Osteoblast (primary cell): Measurements from ENCODE around the gene AIF1L. TPM values are rescaled to one million over a fixed set of nuclear protein-coding genes. Genes with fewer than 3 reads are reported as not detected.

Source experiments
- DNase-seq: peaks from one replicate; pipeline ENCODE4 v3.0.0; 2011; ENCODE audit warnings: low spot score, mixed read lengths; ENCODE audit not compliant: insufficient read length; ENCODE audit errors: missing footprints
- H2AFZ ChIP-seq: 2 replicates; pipeline ENCODE4 v1.6.0; 2011; ENCODE audit warnings: mild to moderate bottlenecking, low read length
- H3K27ac ChIP-seq: 2 replicates; pipeline ENCODE4 v1.5.1; 2011; ENCODE audit warnings: mild to moderate bottlenecking, low read depth, low read length, moderate library complexity
- H3K27me3 ChIP-seq: 2 replicates; pipeline ENCODE4 v1.6.0; 2012; ENCODE audit warnings: mild to moderate bottlenecking, control low read depth, inconsistent platforms, low read length, moderate library complexity; ENCODE audit not compliant: insufficient read depth
- H3K36me3 ChIP-seq: 2 replicates; pipeline ENCODE4 v1.5.1; 2011; ENCODE audit warnings: mild to moderate bottlenecking, low read length, control low read depth, moderate library complexity; ENCODE audit not compliant: insufficient read depth
- H3K4me1 ChIP-seq: 2 replicates; pipeline ENCODE4 v1.5.1; 2011; ENCODE audit warnings: mild to moderate bottlenecking, low read length, control low read depth, moderate library complexity; ENCODE audit not compliant: insufficient read depth
- H3K4me2 ChIP-seq: 2 replicates; pipeline ENCODE4 v1.6.0; 2011; ENCODE audit warnings: mild to moderate bottlenecking, low read length; ENCODE audit not compliant: insufficient read depth
- H3K4me3 ChIP-seq: fragments of 200-600 bp; sonication (generic); 3 replicates; pipeline ENCODE4 v1.5.1; 2012; ENCODE audit warnings: mild to moderate bottlenecking, low read length, inconsistent platforms; ENCODE audit not compliant: insufficient read depth
- H3K79me2 ChIP-seq: 2 replicates; pipeline ENCODE4 v1.6.0; 2012; ENCODE audit warnings: mild to moderate bottlenecking, low read length, control low read depth, inconsistent platforms; ENCODE audit not compliant: insufficient read depth
- H3K9me3 ChIP-seq: 2 replicates; pipeline ENCODE4 v1.5.1; 2011; ENCODE audit warnings: low read depth, low read length, control low read depth
- H4K20me1 ChIP-seq: 2 replicates; pipeline ENCODE4 v1.6.0; 2012; ENCODE audit warnings: mild to moderate bottlenecking, low read length, control low read depth; ENCODE audit not compliant: insufficient read depth
- total RNA-seq: library from RNA; depleted of rRNA; stranded (reverse); fragments of >200 nt; gene quantifications from 2 replicates; pipeline ENCODE4 v1.2.3, GENCODE V29; 2012
- TF ChIP-seq, protein P1 (sequence below): IDR thresholded peaks from 2 replicates; pipeline ENCODE4 v1.5.1; 2011; ENCODE audit warnings: mild to moderate bottlenecking, low read depth, low read length, moderate library complexity; ENCODE audit errors: extremely low read depth

Gene AIF1L
- total RNA-seq, 1 donor: not detected

GRCh38 chr9:131081868-131082267 is 14.5 kb upstream of the AIF1L start:
- H3K27me3 ChIP-seq: peaks cover 13% of the 10 kb centered on the region
- no peak overlapping the region for H3K4me2 ChIP-seq
- H3K27ac ChIP-seq: no peak overlapping the region
- H4K20me1 ChIP-seq: no peaks in the 10 kb centered on the region
- no peaks in the 10 kb centered on the region for H3K4me1 ChIP-seq
- H3K79me2 ChIP-seq: no peaks in the 10 kb centered on the region
- H3K9me3 ChIP-seq: no peaks in the 10 kb centered on the region
- DNase-seq: no peak
- no peak overlapping the region for H2AFZ ChIP-seq
- no peaks in the 10 kb centered on the region for H3K36me3 ChIP-seq
- H3K4me3 ChIP-seq: no peak overlapping the region
- TF ChIP-seq, protein P1, sequence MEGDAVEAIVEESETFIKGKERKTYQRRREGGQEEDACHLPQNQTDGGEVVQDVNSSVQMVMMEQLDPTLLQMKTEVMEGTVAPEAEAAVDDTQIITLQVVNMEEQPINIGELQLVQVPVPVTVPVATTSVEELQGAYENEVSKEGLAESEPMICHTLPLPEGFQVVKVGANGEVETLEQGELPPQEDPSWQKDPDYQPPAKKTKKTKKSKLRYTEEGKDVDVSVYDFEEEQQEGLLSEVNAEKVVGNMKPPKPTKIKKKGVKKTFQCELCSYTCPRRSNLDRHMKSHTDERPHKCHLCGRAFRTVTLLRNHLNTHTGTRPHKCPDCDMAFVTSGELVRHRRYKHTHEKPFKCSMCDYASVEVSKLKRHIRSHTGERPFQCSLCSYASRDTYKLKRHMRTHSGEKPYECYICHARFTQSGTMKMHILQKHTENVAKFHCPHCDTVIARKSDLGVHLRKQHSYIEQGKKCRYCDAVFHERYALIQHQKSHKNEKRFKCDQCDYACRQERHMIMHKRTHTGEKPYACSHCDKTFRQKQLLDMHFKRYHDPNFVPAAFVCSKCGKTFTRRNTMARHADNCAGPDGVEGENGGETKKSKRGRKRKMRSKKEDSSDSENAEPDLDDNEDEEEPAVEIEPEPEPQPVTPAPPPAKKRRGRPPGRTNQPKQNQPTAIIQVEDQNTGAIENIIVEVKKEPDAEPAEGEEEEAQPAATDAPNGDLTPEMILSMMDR: no peak

DNA sequence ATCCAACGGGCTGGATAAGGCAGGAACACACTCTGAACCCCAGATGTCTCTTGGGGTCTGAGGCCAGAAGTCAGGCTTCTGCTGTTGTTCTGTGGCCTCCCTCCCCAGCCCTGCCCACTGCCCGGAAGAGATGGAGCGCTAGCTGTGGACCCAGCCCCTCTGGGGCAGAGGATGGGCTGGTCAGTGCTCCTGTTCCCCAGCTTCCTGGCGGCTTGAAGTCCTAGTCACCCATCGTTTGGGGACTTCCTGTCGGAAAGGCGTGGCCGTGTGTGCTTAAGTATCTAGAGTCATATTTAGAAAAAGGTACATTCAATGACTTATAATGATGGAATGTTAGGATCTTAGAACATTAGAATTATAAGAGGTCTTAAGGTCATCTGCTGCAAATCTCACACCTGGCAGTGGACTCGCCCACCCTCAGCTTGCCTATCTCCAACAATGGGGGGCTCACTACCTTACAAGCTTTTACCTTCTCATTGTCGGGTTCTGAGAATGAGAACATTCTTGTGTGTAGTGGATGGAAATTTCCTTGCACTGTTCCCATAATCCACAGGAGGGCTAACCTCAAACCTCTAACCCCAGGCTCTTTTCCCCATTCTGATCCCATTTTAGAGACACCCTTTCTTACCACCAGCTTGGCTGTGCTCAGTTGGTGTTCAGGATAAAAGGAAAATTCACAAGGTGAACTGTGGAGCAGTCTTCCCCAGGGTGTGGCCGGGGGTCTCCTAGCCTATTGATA is 13.4 kb upstream of the AIF1L start:
- Histone ChIP-seq H3K4me2 (no peak overlapping the region), H3K27ac (no peak overlapping the region), H3K4me1 (no peaks in the 10 kb centered on the region), H4K20me1 (no peaks in the 10 kb centered on the region), H3K9me3 (no peaks in the 10 kb centered on the region), H3K36me3 (no peaks in the 10 kb centered on the region), H3K79me2 (no peaks in the 10 kb centered on the region), H2AFZ (no peak overlapping the region), H3K27me3 (peaks cover 13% of the 10 kb centered on the region), H3K4me3 (no peak overlapping the region)
- no peak for DNase-seq
- TF ChIP-seq, protein P1: no peak

DNA sequence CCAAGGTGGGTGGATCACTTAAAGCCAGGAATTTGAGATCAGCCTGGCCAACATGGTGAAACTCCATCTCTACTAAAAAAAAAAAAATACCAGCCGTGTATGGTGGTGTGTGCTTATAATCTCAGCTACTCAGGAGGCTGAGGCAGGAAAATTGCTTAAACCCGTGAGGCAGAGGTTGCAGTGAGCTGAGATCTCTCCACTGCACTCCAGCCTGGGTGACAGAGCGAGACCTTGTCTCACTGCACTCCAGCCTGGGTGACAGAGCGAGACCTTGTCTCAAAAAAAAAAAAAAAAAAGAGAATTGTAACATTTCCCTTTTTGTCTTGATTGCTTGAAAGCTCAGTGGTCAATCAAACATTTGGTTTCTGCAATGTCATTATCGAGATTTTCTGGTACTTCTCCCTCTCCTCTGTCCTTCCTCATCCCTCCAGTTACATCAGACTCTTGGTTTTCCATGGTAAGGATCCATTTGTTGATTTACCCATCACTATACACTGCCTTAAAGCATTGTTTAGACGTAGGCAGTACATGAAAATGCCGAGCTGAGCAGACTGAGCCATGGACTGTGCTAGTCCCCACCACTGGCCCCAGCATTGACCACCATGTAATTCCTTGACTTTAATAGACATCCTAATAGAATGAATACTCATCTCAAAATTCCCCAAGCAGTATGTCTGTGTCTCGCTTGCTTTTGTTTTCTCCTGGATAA is 11.5 kb upstream of the AIF1L start:
- no peak overlapping the region for H3K27ac ChIP-seq
- H3K9me3 ChIP-seq: no peaks in the 10 kb centered on the region
- no peaks in the 10 kb centered on the region for H3K79me2 ChIP-seq
- H3K4me2 ChIP-seq: no peak overlapping the region
- no peaks in the 10 kb centered on the region for H3K4me1 ChIP-seq
- TF ChIP-seq, protein P1: no peak
- no peak for DNase-seq
- H3K27me3 ChIP-seq: peaks cover 10% of the 10 kb centered on the region
- no peaks in the 10 kb centered on the region for H4K20me1 ChIP-seq
- no peak overlapping the region for H3K4me3 ChIP-seq
- no peak overlapping the region for H2AFZ ChIP-seq
- no peaks in the 10 kb centered on the region for H3K36me3 ChIP-seq
